Fibroblast of upper back skin (primary cell): Measurements from ENCODE around the gene GRIN2A.

Experiments
- DNase-seq: peaks from one replicate; pipeline ENCODE4 v3.0.0-alpha.2; 2013

Gene GRIN2A

DNA sequence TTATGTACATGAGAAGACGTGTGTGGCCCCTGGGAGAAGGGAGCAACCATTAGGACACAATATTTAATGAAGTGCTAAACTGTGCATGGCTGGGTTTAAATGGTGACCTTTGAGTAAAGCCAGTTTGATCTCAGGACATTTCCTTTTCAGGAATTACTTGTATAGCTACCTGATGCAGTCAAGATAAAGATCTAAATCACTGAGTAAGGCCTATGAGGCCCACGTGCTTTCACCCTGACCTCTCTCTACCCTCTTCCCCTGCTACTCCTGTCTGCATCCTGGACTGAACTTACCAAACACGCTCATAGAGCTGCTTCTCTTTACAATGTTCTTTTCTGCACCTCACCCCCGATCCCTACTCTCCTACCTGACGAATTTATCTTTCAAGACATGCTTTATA, 98.9 kb downstream of the GRIN2A start:
- DNase-seq: no peak

DNA sequence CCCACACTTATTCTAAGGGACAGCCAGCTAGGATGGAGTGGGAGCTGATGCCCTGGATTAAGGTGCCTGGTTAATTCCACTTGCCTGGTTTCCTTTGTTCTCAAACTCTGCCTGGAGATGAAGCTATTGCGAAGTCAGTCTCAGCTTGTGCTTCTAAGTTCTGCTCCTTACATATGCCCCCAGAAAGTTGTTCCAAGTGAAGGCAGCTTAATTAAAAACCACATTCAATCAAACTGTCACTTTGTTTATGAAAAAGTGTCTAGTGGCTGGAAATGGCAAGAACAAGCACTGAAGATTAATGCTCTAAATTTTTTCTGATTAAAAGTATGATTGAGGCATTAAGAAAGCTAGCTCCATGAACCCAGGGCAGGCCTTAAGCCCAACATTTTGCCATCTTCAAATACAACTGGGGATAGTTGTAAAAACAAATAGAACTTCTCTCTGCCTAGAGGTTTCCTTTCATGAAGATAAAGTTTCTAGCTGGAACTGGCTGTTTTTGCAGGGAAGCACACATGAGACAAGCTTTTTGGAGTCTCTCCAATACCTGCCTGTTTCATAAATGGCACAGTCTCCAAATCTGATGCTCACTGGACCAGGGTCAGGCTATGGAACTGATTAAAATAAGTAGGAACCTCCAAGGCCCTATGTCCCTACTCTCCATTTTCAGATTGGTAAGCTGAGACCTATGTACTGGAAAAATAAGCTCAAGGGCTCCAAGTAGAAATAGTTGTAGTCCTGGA, 100.9 kb downstream of the GRIN2A start:
- peak; percentile 21 for DNase-seq

DNA sequence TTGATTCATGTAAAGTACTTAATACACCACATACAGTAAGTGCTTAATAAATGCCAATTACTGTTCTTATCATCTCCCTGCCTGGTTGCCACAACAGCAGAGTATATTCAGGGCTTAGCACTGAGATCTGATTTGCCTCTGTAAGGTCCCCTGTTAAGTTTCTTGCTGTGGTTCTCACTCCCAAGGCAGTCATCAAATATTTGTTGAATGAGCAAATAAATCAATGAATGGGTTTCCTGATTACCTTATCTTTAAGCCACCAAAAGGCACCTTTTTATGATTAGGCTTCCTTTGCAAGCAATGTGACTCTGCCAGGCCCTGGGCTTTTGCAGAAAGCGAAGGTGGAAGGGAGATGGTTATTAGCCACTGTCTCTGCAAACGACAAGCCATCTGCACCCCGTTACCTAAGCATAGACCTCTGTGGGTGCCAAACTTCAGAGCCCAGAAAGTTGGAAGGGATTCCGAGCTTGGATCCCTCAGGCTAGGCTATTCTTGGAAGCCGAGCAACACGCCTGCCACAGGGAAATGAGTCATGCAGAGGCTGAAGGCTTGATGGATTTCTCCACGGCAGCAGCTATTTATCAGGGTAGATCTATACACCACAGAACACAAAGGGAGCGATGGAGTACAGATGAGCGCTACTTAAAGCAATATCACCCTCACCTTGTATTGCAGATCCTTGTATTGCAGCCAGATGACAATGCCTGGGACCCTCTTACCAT, 102.0 kb downstream of the GRIN2A start:
- DNase-seq: peak; percentile 96

DNA sequence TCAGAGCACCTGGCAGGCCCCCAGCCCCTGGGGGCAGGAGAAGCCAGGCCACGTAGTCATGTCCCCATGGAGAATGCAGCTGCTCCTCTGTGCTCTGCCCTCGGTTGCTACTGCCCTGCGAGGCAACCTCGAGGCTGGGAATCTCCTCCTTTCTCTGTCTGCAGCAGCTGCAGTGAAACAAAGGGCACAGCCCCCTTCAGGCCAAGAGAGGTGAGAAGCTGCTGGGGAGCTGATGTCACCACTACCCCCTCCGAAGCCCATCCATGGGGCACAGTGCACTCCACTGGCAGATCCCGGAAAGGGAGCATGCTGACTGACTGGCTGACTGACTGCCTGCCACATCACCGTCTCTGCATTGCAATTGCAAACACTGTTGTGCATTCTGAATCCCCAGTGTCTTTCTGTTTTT, 103.7 kb downstream of the GRIN2A start:
- DNase-seq: peak; percentile 29

DNA sequence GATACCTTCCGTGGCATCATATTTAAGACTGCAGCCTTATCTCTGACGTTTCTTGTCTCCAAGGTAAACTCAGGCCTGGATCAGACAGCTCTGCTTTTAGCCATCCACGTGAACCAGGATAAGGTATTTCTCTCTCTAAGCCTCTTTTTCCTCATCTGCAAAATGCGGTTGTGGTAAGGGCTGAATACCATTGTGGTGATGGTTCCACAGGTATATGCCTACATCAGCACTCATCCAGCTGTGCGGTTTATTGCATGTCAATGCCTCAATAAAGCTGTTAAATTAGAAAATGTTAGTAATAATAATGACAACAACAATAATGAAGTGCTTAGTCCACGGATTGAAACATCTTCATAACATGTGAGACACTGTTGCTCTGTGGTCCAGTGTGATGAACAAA, 104.4 kb downstream of the GRIN2A start:
- no peak for DNase-seq

DNA sequence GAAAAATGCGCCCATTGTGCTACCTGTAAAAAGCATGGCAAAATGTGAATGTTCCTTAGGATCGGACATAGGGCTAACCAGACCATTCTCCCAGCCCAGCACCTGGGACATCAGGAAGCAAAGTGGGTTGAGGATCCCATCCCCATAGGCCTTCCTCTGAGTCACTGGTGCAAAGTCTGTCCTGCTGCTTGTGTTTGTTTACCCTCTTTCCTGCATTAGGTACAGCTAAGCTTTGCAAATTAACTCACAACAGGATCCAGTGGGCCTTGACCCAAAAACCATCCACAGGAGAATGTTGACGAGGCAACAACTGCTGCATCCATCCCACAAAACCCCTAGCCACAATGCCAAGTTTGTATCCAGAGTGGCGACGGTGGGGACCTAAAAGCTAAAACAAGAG, 106.2 kb downstream of the GRIN2A start:
- DNase-seq: no peak

DNA sequence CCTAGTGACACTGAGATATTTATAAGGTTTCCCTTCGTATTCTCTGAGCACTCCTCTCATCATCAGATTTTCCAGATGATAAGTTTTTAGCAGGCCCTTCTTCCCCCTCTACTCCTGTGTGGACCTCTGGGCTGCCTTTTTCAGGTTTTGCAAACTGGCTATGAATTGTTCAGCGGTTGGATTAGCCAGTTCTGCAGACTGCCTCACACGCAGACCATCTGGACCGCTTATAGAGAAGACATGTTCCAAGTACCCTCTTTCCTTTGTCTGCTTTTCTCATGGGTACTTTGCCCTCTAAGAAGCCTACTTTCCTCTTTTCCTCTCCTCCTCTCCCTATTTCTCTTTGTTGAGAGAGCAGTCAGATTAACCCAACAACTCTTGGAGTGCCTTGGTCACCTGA, 111.6 kb downstream of the GRIN2A start:
- DNase-seq: no peak

DNA sequence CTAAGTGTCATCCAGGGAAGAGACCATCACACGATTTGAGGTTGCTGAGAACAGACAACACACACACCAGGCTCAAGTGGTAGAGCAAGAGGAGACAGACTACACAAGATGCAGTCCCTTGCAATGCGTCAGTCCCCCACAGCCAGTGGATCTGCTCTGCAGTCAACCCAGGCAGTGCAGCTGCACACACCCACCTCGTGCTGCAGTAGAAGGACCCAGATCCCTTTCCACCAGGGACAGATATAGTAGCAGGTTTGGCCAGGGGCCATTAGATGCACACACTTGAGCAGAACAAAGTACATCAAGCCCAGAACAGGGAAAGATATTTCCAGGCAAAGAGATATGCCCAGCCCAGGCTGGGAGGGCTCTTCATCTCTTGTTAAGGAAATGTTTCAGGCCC, 112.9 kb downstream of the GRIN2A start:
- DNase-seq: no peak

DNA sequence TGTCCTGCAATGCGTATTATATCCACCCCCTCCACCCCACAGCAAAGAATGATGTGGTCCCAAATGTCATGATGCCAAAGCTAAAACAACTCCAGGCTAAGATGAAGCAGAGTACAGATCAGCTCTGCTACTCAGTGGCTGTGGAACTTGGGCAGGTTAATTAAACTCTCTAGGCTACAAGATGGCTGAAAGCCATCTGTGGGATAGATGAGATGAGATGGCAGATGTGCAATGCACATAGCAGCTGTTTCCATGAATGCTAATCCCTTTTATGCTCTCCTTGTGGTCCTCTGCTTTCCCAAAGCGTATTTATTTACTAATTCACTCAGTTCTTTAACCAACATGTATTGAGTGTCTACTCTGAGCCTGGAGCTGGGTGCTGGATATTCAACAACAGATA, 114.4 kb downstream of the GRIN2A start:
- no peak for DNase-seq

DNA sequence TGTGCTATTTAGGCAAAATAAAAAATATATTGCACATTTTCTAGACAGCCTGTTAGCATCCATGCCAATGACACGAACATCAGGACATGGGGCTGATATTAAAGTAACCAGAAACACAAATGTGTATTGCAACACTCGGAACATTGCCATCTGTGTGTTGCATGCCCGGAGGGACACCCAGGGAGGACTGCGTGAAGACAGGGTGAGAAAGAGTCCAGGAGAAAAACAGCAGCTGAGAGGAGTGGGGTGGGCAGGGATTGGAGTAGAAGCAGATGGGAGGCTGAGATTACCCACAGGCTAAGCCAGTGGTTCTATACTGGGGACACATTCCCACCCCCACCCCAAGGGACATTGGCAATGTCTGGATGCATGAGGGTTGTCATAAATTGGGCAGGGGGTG, 114.8 kb downstream of the GRIN2A start:
- DNase-seq: peak; percentile 21

DNA sequence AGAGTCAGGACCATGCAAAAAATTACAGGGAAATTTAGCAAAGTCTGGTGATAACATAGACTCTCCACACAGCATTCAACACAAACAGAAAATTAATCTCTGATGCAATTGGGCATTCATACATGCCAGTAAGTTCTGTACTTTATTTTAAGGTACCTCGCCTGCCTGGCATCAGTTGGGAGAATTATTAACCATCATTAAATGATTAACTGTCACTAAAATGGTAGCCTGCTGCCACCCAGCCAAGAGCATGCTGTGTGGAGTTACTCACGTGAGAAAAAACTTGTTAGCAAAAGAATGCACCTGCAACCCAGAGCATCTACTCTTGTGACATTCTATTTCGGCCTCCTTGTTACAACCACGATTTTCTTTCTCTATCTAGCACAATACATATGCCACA, 117.2 kb downstream of the GRIN2A start:
- no peak for DNase-seq

DNA sequence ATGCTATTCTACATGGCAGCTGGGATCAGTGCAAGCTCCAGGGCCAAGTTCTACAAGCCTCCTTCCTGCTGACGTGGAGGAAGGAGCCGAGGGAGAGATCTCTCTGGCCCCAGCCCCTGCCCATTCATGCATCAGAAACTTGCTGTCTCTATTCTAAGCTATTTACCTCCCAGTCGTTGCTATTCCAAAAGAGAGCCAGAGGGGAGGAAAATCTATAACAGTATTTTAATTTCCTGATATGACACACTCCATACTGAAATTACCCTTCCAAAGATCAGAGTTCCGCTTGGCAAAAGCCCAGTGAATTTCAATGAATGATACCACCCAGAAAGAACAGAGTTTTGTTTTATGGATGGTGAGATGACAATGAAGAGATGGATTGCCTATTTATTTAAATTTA, 133.4 kb downstream of the GRIN2A start:
- no peak for DNase-seq

DNA sequence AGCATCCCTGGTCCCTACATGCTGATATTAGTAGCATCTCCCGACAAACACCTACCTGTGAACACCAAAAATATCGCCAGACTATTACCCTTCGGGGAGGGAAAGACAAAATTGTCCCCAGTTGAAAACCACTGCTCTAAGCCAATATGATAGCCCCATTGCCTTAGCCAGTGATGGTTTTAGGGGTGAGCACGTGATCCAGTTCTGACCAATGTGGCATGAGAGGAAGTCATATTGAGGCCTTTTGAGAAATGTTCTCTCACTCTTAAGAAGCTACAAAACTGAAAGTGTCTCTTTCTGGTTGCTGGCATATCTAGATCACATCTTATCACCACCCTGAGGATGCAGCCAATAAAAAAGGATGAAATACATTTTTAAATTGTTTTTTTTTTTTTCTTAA, 136.3 kb downstream of the GRIN2A start:
- DNase-seq: no peak

DNA sequence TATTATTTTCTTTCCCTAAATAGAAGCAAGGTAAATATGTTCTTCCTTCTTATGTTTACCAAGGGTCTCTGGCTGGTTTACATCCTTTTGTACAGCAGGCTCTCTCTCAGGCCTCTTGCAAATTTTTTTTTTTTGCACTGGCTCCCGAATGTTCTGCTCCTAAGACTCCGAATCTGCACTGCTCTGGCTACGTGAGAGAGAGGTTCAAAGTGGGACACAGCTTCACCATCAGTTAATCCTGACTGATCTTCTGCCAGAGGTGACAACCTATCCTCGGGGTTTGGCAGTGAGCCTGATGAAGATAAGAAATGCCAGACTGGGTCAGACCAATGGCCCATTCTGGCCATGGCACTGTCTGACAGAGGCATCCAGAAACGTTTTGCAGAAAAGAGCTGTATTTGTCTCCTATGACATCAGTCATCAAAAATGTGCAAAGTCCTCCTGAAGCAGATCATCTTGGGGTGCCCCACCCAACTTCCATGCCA, 136.9 kb downstream of the GRIN2A start:
- no peak for DNase-seq

DNA sequence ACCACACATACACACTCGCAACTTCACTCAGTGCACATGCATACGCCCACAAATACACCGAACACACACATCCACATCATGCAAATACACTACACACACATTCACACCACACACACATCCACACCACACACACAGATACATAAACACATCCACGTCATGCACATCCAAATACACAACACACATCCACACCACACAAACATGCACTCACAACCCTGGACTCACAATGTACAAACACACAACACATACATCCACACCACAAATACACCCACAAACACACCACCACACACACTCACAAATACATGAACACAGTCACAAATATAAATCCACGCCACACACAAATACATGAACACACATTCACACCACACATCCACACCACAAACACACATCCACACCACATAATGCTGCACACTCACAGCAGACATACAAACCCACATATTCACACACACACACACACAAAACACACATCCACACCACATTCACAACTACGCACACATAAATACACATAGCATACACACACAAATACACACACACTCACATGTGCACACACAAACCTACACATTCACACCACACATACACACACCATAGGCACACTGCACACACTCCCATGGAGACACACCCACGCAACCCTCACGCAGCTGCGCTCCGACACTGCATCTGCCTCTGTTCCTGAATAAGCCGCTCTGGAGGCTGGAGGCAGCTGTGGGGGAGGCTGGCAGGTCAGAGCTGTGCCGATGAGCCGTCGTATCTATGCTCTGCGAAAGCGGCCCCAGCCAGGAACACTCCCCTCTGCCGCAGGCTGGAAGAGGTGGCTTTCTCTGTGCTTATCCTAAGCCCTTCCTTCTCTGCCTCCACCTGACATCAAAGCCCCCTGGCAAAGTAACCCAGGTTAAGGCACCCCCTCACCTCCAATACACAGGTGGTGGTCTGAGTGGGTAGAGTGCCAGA, 141.8 kb downstream of the GRIN2A start:
- no peak for DNase-seq

DNA sequence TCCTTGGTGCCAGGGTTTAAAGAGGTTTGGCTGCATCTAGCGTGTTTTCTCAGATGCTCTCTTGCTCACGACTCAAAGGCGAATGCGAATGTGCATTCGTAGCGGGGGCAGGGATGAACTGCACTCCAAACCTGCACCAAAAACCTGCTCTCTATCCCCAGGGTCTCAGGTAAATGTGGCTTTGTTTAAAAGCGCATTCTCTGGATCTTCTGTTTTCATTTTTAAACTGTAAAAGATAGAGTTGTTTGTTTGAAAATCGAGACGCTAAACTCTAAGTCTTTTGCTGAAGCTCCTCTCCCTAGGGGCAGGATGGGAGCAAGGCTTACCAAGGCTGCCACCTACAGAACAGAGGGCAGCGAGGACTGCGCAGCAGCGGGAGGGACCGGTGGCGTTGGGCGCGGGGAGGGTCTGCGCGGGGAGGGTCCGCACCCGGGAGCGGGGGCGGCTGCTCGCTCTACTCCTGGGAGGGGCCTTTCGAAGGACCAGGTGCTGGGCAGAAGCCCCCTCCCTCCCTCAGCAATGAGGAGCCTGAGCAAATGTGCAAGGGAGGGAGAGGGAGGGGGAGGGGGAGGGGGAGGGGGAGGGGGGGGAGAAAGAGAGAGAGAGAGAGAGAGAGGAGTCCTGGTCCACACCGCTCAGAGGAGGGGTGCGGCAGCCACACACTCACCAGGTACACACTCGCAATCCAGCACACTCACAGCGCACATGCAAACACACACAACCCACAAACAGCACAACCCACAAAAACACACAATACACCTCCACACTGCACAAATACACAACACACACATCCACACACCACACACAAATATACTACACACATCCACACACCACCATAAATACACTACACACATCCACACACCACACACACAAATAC, 142.8 kb downstream of the GRIN2A start:
- DNase-seq: peak; percentile 7

DNA sequence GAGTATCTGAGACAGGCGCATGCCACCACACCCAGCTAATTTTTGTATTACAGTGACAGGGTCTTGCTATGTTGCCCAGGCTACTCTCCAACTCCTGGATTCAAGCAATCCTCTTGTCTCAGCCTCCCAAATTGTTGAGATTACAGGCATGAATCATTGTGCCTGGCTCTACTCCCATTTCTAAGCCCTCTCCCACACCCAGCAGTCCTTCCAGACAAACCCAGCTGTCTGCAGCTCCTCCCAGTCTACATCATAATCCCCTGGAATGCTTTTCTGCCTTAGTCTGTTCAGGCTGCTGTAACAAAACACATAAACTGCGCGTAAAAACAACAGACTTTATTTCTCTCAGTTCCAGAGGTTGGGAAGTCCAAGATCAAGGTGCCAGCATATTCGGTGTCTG, 144.5 kb downstream of the GRIN2A start:
- DNase-seq: peak; percentile 63

DNA sequence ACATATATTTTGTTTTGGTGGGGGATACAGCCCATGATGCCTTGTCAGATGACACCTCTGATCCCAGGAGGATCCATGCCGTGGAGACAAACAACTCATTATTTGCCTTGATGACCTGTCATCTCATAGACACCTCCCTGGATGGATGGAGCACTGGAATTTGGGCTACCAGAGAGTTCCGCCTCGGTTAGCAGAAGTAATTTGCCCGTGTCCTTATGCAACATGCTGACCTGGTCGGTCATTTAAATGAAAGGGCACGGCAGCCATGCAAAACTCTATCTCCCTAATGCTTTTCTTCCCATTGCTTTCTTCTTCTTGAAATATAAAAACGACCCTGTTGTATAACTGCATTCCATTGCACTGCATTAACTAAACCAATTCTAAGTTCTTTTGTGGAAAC, 145.3 kb downstream of the GRIN2A start:
- DNase-seq: no peak

DNA sequence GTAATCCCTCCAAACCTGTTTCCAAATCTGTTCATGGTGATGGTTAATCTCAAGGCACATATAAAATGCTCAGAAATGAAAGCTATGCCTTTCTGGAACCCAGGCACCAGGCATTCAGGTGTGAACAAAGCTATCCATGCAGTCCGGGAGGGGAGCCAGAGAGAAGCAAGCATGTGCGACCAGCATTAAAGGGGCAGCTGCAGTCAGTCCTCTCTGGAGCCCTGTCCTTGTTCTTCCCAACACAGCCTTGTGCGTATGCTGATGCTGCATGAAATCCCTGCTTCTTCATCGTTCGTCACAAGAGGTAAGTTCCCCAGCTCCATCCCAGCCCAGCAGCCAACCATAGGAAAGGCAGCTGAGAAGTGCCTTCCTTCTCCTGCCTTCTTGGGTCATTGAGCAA, 148.7 kb downstream of the GRIN2A start:
- DNase-seq: no peak

DNA sequence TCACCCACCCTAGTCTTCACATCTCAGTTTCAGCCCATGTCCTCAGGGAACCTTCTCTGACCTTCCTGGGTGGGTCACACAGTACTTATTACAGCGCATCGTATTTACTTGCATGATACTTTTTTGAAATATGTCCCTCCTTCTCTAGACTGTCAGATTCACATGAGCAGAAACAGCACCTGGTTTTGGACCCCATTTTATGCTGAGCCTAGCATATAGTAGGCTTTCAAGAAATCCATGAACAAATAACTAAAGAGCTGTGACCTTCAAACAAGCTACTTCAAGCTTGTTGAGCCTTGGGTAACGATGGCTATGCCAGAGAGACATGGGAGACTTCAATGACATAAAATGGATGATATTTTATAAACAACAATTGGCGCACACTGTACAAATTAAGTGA, 150.3 kb downstream of the GRIN2A start:
- no peak for DNase-seq

DNA sequence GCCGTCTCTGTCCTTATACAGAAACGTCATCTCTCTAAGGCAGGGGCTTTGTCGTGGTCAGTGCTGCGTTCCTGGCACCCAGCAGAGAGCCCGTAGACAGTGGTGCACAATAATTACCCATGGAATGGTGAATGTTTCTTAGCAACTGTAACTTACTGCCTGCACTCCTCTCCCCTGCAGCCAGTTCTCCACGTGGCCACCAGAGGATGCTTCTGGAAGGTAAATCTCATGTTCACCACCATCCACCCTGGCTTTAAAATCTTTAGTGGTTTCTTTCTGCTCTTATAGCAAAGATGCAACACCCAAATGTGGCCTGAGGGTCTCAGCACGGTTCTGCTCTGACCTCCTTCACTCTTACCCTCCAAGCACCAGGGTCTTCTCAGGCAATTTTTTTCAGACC, 150.8 kb downstream of the GRIN2A start:
- peak; percentile 24 for DNase-seq

DNA sequence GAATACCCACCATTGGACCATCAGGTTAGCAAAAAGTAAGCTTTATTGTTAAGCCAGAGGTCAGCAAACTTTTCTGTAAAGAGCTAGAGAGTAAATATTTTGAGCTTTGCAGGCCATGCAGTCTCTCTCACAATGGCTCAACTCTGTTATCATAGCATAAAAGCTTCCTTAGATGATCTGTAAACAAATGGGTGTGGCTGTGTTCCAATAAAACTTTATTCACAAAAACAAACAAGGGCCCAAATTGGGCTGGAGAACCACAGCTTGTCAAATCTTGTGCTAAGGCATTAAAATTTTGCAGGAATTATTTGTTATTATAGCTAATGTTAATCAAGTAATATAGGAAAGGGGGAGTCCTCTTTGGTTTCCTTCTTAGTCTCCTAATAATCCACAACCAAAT, 153.6 kb downstream of the GRIN2A start:
- no peak for DNase-seq
